Muscle of leg (tissue), 11 donors: ENCODE measurements around the gene PRSS50. TPM values are rescaled to one million over a fixed set of nuclear protein-coding genes. Genes with fewer than 3 reads are reported as not detected.

Experiments used
- DNase-seq: peaks from one replicate; pipeline ENCODE4 v3.0.0; 2013
- H3K27ac ChIP-seq: one replicate; pipeline ENCODE4 v1.5.1; 2013; ENCODE audit warnings: mild to moderate bottlenecking, low read length, control low read depth
- H3K27me3 ChIP-seq: one replicate; pipeline ENCODE4 v1.6.1; 2013; ENCODE audit warnings: low read length; ENCODE audit not compliant: control insufficient read depth, insufficient read depth
- H3K36me3 ChIP-seq: one replicate; pipeline ENCODE4 v1.6.1; 2013; ENCODE audit warnings: low read length; ENCODE audit not compliant: control insufficient read depth, insufficient read depth
- H3K4me1 ChIP-seq: one replicate; pipeline ENCODE4 v1.6.1; 2013; ENCODE audit warnings: low read length; ENCODE audit not compliant: control insufficient read depth, insufficient read depth
- H3K4me3 ChIP-seq: one replicate; pipeline ENCODE4 v1.5.1; 2013; ENCODE audit warnings: low read length, control low read depth
- H3K9me3 ChIP-seq: replicated peaks from 2 replicates; pipeline ENCODE4 v1.6.1; 2013; ENCODE audit warnings: low read depth, low read length; ENCODE audit not compliant: control insufficient read depth
- WGBS: methylation state at CpG from one replicate; pipeline ENCODE4 v1.1.5; 2013; ENCODE audit warnings: missing lambda C conversion rate; ENCODE audit not compliant: insufficient coverage; 5-methylcytosine and 5-hydroxymethylcytosine counted together
- polyA plus RNA-seq, 8 donors: library from polyadenylated mRNA; unstranded; fragments of 120-200 nt; gene quantifications; one replicate each; pipeline versions ENCODE4 v1.2.1 to v1.2.3, GENCODE V29; 2013; ENCODE audit warnings: inconsistent platforms in 1 of 8, low replicate concordance in 1 of 8; ENCODE audit not compliant: insufficient read length in 8 of 8, insufficient read depth in 1 of 8
- total RNA-seq: library from RNA; stranded (reverse); fragments of 120-200 nt; gene quantifications from one replicate; pipeline ENCODE4 v1.2.4, GENCODE V29; 2013

Gene PRSS50
- total and polyA plus RNA-seq, 9 donors: 0.06 to 0.44 (median 0.12) TPM; not detected in 1

GRCh38 chr3:46664188-46664970, 53.3 kb downstream of the PRSS50 start:
- no peaks in the 10 kb centered on the region for H3K9me3 ChIP-seq
- no peak overlapping the region for H3K27ac ChIP-seq
- 84% methylated on average over 6 of the region's 6 CpGs for WGBS
- no peak overlapping the region for H3K4me3 ChIP-seq
- H3K4me1 ChIP-seq: peaks cover 51% of the 10 kb centered on the region
- peaks cover 33% of the 10 kb centered on the region for H3K27me3 ChIP-seq
- DNase-seq: no peak
- H3K36me3 ChIP-seq: no peaks in the 10 kb centered on the region

- H3K36me3 ChIP-seq: no peaks in the 10 kb centered on the region
- 42% methylated on average over 7 of the region's 8 CpGs for WGBS
- peak overlapping the region; percentile 59 for H3K27ac ChIP-seq
- peaks cover 51% of the 10 kb centered on the region for H3K4me1 ChIP-seq
- H3K27me3 ChIP-seq: peaks cover 33% of the 10 kb centered on the region
- no peak overlapping the region for H3K4me3 ChIP-seq
- peak; percentile 60 for DNase-seq
- no peaks in the 10 kb centered on the region for H3K9me3 ChIP-seq
Measured at GRCh38 chr3:46663591-46664135, 54.0 kb downstream of the PRSS50 start.

- peaks cover 35% of the 10 kb centered on the region for H3K27me3 ChIP-seq
- H3K27ac ChIP-seq: peak overlapping the region; percentile 59
- WGBS: 16% methylated on average over 14 of the region's 17 CpGs
- H3K9me3 ChIP-seq: no peaks in the 10 kb centered on the region
- H3K4me1 ChIP-seq: peaks cover 51% of the 10 kb centered on the region
- DNase-seq: peak; percentile 91
- H3K4me3 ChIP-seq: no peak overlapping the region
- H3K36me3 ChIP-seq: no peaks in the 10 kb centered on the region
Measured at GRCh38 chr3:46662771-46663551, 54.7 kb downstream of the PRSS50 start.

Other genes starting within 250 kb of the PRSS50 start
- 0.04 TPM for gene RTP3, start 219.9 kb downstream of the PRSS50 start, total RNA-seq
- under 1 TPM in 1 of 8 donors, not detected in 7; 0.09 TPM for gene RTP3, start 219.9 kb downstream of the PRSS50 start, polyA plus RNA-seq
- 4.1 TPM for gene LRRC2, start 151.6 kb downstream of the PRSS50 start, total RNA-seq
- 1 to 10 TPM; 1.1 to 4.1 (median 2.6) TPM for gene LRRC2, start 151.6 kb downstream of the PRSS50 start, polyA plus RNA-seq
- 0.27 TPM for gene FAM240A, start 105.3 kb downstream of the PRSS50 start, total RNA-seq
- gene FAM240A, start 105.3 kb downstream of the PRSS50 start, polyA plus RNA-seq: under 1 TPM in 7 of 8 donors, not detected in 1; 0.19 to 0.63 (median 0.24) TPM
- gene ALS2CL, start 24.2 kb downstream of the PRSS50 start, total RNA-seq: 5.1 TPM
- 1 to 10 TPM; 1.9 to 7.3 (median 6.1) TPM for gene ALS2CL, start 24.2 kb downstream of the PRSS50 start, polyA plus RNA-seq
- 0.62 TPM for gene TMIE, start 16.5 kb downstream of the PRSS50 start, total RNA-seq
- gene TMIE, start 16.5 kb downstream of the PRSS50 start, polyA plus RNA-seq: 1 to 10 TPM in 1 of 8 donors, under 1 TPM in 7; 0.32 to 1.0 (median 0.80) TPM
- 107 TPM for gene MYL3, start 145.6 kb upstream of the PRSS50 start, total RNA-seq
- gene MYL3, start 145.6 kb upstream of the PRSS50 start, polyA plus RNA-seq: 100 to 1,000 TPM; 201 to 640 (median 278) TPM
- 20.7 TPM for gene PTH1R, start 159.9 kb upstream of the PRSS50 start, total RNA-seq
- 10 to 100 TPM in 4 of 8 donors, 1 to 10 TPM in 4; 7.1 to 26.8 (median 10.4) TPM for gene PTH1R, start 159.9 kb upstream of the PRSS50 start, polyA plus RNA-seq